GM23248 (cell line): ENCODE results near the gene CEP76. TPM values are rescaled to one million over a fixed set of nuclear protein-coding genes. Genes with fewer than 3 reads are reported as not detected.

Source experiments
- DNase-seq: peaks from one replicate; pipeline ENCODE4 v3.0.0-alpha.2; 2015
- H2AFZ ChIP-seq: fragments of 200-600 bp; sonication (generic); 2 replicates; pipeline ENCODE4 v1.6.1; 2016; ENCODE audit warnings: antibody characterized with exemption
- H3F3A ChIP-seq: fragments of 200-600 bp; sonication (generic); 2 replicates; pipeline ENCODE4 v1.6.1; 2016; ENCODE audit warnings: mild to moderate bottlenecking, antibody characterized with exemption, mixed run types; ENCODE audit not compliant: insufficient read depth
- H3K27ac ChIP-seq: fragments of 200-600 bp; sonication (generic); 2 replicates; pipeline ENCODE4 v1.5.1; 2016; ENCODE audit warnings: mild to moderate bottlenecking
- H3K27me3 ChIP-seq: fragments of 200-600 bp; sonication (generic); replicated peaks from 2 replicates; pipeline ENCODE4 v1.6.1; 2016; ENCODE audit warnings: mild to moderate bottlenecking; ENCODE audit not compliant: insufficient read depth
- H3K36me3 ChIP-seq: fragments of 200-600 bp; sonication (generic); 2 replicates; pipeline ENCODE4 v1.6.1; 2016; ENCODE audit warnings: low read depth, mild to moderate bottlenecking
- H3K4me1 ChIP-seq: fragments of 200-600 bp; sonication (generic); 2 replicates; pipeline ENCODE4 v1.6.1; 2016; ENCODE audit warnings: mild to moderate bottlenecking; ENCODE audit not compliant: insufficient read depth
- H3K4me2 ChIP-seq: fragments of 200-600 bp; sonication (generic); one replicate; pipeline ENCODE4 v1.6.1; 2016; ENCODE audit warnings: mild to moderate bottlenecking; ENCODE audit not compliant: unreplicated experiment
- H3K4me3 ChIP-seq: fragments of 200-600 bp; sonication (generic); 2 replicates; pipeline ENCODE4 v1.5.1; 2016; ENCODE audit warnings: mild to moderate bottlenecking
- H3K79me2 ChIP-seq: fragments of 200-600 bp; sonication (generic); 2 replicates; pipeline ENCODE4 v1.6.1; 2016; ENCODE audit warnings: mild to moderate bottlenecking; ENCODE audit not compliant: insufficient read depth
- H3K9ac ChIP-seq: fragments of 200-600 bp; sonication (generic); 2 replicates; pipeline ENCODE4 v1.6.1; 2016; ENCODE audit warnings: mild to moderate bottlenecking
- H3K9me2 ChIP-seq: fragments of 200-600 bp; sonication (generic); 2 replicates; pipeline ENCODE4 v1.6.1; 2016; ENCODE audit warnings: mixed run types, mild to moderate bottlenecking, moderate library complexity; ENCODE audit not compliant: insufficient read depth
- H3K9me3 ChIP-seq: fragments of 200-600 bp; sonication (generic); one replicate; pipeline ENCODE4 v1.6.1; 2017; ENCODE audit warnings: low read depth
- H4K20me1 ChIP-seq: fragments of 200-600 bp; sonication (generic); 2 replicates; pipeline ENCODE4 v1.6.0; 2016; ENCODE audit not compliant: insufficient read depth
- EZH2 ChIP-seq: fragments of 200-600 bp; sonication (generic); IDR thresholded peaks from 2 replicates; pipeline ENCODE4 v1.6.1; 2018; ENCODE audit warnings: antibody characterized with exemption, mild to moderate bottlenecking; ENCODE audit not compliant: insufficient read depth, poor library complexity, severe bottlenecking
- EZH2phosphoT487 ChIP-seq: fragments of 200-600 bp; sonication (generic); IDR thresholded peaks from 2 replicates; pipeline ENCODE4 v1.6.1; 2018; ENCODE audit warnings: antibody characterized with exemption, moderate library complexity, mild to moderate bottlenecking, low read depth; ENCODE audit not compliant: insufficient read depth
- WGBS, 2 experiments: methylation state at CpG; one replicate each; pipeline ENCODE4 v1.1.6; 2015 to 2017; ENCODE audit warnings: low lambda C conversion rate in 2 of 2, low coverage in 1 of 2; ENCODE audit errors: missing lambda C conversion rate in 2 of 2; 5-methylcytosine and 5-hydroxymethylcytosine counted together
- in situ Hi-C: fragments of 300-500 bp; cut with MboI; formaldehyde crosslinking; loops from 2 replicates; pipeline ENCODE4 v1.15.0; 2020
- polyA plus RNA-seq: library from polyadenylated mRNA; unstranded; fragments of >200 nt; fragmentation: Nextera tagmentation; extraction: Ambion mirVana; gene quantifications from 2 replicates; pipeline ENCODE4 v1.2.1, GENCODE V29; 2016
- total RNA-seq: library from RNA; depleted of rRNA; stranded (reverse); fragments of >200 nt; shearing (Covaris generic); gene quantifications from 2 replicates; pipeline ENCODE4 v1.2.3, GENCODE V29; 2014

Gene CEP76
- total and polyA plus RNA-seq, 2 experiments from 2014 or later, result 6.5 to 11.8 TPM

GRCh38 chr18:12745095-12745795, 42.7 kb upstream of the CEP76 start:
- H3K4me2 ChIP-seq, result peak overlapping the region; percentile 55
- no peaks in the 10 kb centered on the region for H3K36me3 ChIP-seq
- in situ Hi-C loops, result loop anchor here (5.0 to 25.0 kb wide), 3 partner anchors 147 to 892 kb away; no protein-coding TSS in a partner anchor
- no peaks in the 10 kb centered on the region for H4K20me1 ChIP-seq
- H3F3A ChIP-seq, result peaks cover 41% of the 10 kb centered on the region
- H3K27ac ChIP-seq, result peak overlapping the region; percentile 11; the same call in 1 of the 2 replicates
- H3K4me1 ChIP-seq, result peaks cover 45% of the 10 kb centered on the region
- no peak overlapping the region for H3K9ac ChIP-seq
- DNase-seq, result peak; percentile 76
- WGBS, 2 experiments, result 9 to 17% methylated on average over 7 of the region's 7 CpGs
- H3K9me3 ChIP-seq, result no peaks in the 10 kb centered on the region
- H3K79me2 ChIP-seq, result no peaks in the 10 kb centered on the region
- H3K27me3 ChIP-seq, result no peaks in the 10 kb centered on the region
- H3K4me3 ChIP-seq, result peak overlapping the region; percentile 12; the same call in 1 of the 2 replicates
- no peaks in the 10 kb centered on the region for H3K9me2 ChIP-seq
- peak overlapping the region; percentile 54 for H2AFZ ChIP-seq
- peak; percentile 83; the same call in 1 of the 2 replicates for TF ChIP-seq EZH2phosphoT487
- TF ChIP-seq EZH2, result no peak

- H3K79me2 ChIP-seq, result no peaks in the 10 kb centered on the region
- TF ChIP-seq EZH2 (no peak), EZH2phosphoT487 (no peak)
- H3K27ac ChIP-seq, result no peak overlapping the region
- H3K9ac ChIP-seq, result no peak overlapping the region
- no peaks in the 10 kb centered on the region for H3K9me2 ChIP-seq
- peaks cover 44% of the 10 kb centered on the region for H3K4me1 ChIP-seq
- no peaks in the 10 kb centered on the region for H3K9me3 ChIP-seq
- peaks cover 48% of the 10 kb centered on the region for H3F3A ChIP-seq
- peak; percentile 88 for DNase-seq
- H2AFZ ChIP-seq, result no peak overlapping the region
- no peak overlapping the region for H3K4me3 ChIP-seq
- in situ Hi-C loops, result loop anchor here (25.0 kb wide), 2 partner anchors 418 to 893 kb away; no protein-coding TSS in a partner anchor
- H4K20me1 ChIP-seq, result no peaks in the 10 kb centered on the region
- H3K27me3 ChIP-seq, result no peaks in the 10 kb centered on the region
- H3K4me2 ChIP-seq, result no peak overlapping the region
- no peaks in the 10 kb centered on the region for H3K36me3 ChIP-seq
- WGBS, 2 experiments, result 1 to 2% methylated on average over 2 of the region's 2 CpGs
Measured at GRCh38 chr18:12744103-12744502, 41.6 kb upstream of the CEP76 start.

GRCh38 chr18:12742453-12742852, 39.9 kb upstream of the CEP76 start:
- H3K4me2 ChIP-seq, result peak overlapping the region; percentile 48
- no peak for TF ChIP-seq EZH2phosphoT487
- TF ChIP-seq EZH2, result no peak
- H3F3A ChIP-seq, result peaks cover 48% of the 10 kb centered on the region
- H3K36me3 ChIP-seq, result no peaks in the 10 kb centered on the region
- no peak overlapping the region for H3K9ac ChIP-seq
- in situ Hi-C loops, result loop anchor here (25.0 kb wide), 2 partner anchors 420 to 895 kb away; no protein-coding TSS in a partner anchor
- 0 out of 2 replicates have a peak overlapping the region, but pooled peaks have one; percentile 21 for H3K4me3 ChIP-seq
- DNase-seq, result peak; percentile 91
- H4K20me1 ChIP-seq, result no peaks in the 10 kb centered on the region
- no peaks in the 10 kb centered on the region for H3K27me3 ChIP-seq
- no peak overlapping the region for H2AFZ ChIP-seq
- 6 to 11% methylated on average over 5 of the region's 5 CpGs for WGBS, 2 experiments
- H3K79me2 ChIP-seq, result no peaks in the 10 kb centered on the region
- H3K4me1 ChIP-seq, result peaks cover 37% of the 10 kb centered on the region
- H3K27ac ChIP-seq, result peak overlapping the region; percentile 71
- no peaks in the 10 kb centered on the region for H3K9me2 ChIP-seq
- no peaks in the 10 kb centered on the region for H3K9me3 ChIP-seq

GRCh38 chr18:12741351-12741750, 38.8 kb upstream of the CEP76 start:
- DNase-seq, result peak; percentile 92
- peak overlapping the region; percentile 40 for H3K4me2 ChIP-seq
- H2AFZ ChIP-seq, result peak overlapping the region; percentile 46; the same call in 1 of the 2 replicates

More at GRCh38 chr18:12741351-12741750, 38.8 kb upstream of the CEP76 start:
- Histone ChIP-seq H3K9me3 (no peaks in the 10 kb centered on the region), H3K27me3 (no peaks in the 10 kb centered on the region), H4K20me1 (no peaks in the 10 kb centered on the region), H3K4me3 (no peak overlapping the region), H3K79me2 (no peaks in the 10 kb centered on the region), H3K4me1 (peaks cover 37% of the 10 kb centered on the region), H3K27ac (peak overlapping the region; percentile 71), H3K9me2 (no peaks in the 10 kb centered on the region), H3K9ac (no peak overlapping the region), H3F3A (peaks cover 48% of the 10 kb centered on the region), H3K36me3 (no peaks in the 10 kb centered on the region)
- no peak for TF ChIP-seq EZH2
- TF ChIP-seq EZH2phosphoT487, result 0 out of 2 replicates have a peak, but pooled peaks have one; percentile 26
- in situ Hi-C loops, result loop anchor here (25.0 kb wide), 2 partner anchors 421 to 896 kb away; no protein-coding TSS in a partner anchor
- 7 to 13% methylated on average over 6 of the region's 6 CpGs for WGBS, 2 experiments
